GM06990 (cell line): ENCODE data around the gene QARS1.

Source experiments
- DNase-seq: peaks from one replicate; pipeline ENCODE4 v3.0.0-alpha.2; 2011; ENCODE audit not compliant: insufficient read length; ENCODE audit errors: extremely low read depth
- H3K27me3 ChIP-seq: replicated peaks from 2 replicates; pipeline ENCODE4 v1.6.0; 2011; ENCODE audit warnings: low read length; ENCODE audit not compliant: control insufficient read depth, insufficient read depth
- H3K36me3 ChIP-seq: 2 replicates; pipeline ENCODE4 v1.5.1; 2011; ENCODE audit warnings: low read length; ENCODE audit not compliant: control insufficient read depth, insufficient read depth
- H3K4me3 ChIP-seq: replicated peaks from 2 replicates; pipeline ENCODE4 v1.5.1; 2011; ENCODE audit warnings: low read depth, mild to moderate bottlenecking, control low read depth, low read length
- CTCF ChIP-seq: IDR thresholded peaks from 2 replicates; pipeline ENCODE4 v1.5.1; 2011; ENCODE audit warnings: low read length, control low read depth, mild to moderate bottlenecking, inconsistent platforms; ENCODE audit not compliant: insufficient read depth, poor library complexity, severe bottlenecking

Gene QARS1

DNA sequence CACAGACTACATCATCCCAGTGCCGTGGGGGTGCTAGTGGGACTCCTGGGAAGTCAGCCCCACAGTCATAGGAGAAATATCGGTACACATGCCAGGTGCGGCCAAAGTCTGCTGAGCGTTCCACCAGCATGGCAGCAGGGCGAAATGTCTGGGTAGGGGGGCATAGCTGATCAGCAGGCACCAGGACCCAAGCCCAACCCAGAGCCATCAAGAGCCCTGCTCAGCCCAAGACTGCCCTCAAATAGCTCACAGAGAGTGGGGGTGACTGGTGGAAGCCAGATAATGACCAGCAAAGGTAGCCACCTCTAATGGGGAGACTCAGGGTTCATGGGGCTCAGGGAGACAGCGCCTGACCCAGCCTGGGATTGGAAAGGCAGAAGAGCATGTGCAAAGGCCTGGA, 27.0 kb upstream of the QARS1 start:
- Histone ChIP-seq H3K36me3 (no peaks in the 10 kb centered on the region), H3K4me3 (no peak overlapping the region), H3K27me3 (no peaks in the 10 kb centered on the region)
- no peak for DNase-seq
- TF ChIP-seq CTCF: no peak

DNA sequence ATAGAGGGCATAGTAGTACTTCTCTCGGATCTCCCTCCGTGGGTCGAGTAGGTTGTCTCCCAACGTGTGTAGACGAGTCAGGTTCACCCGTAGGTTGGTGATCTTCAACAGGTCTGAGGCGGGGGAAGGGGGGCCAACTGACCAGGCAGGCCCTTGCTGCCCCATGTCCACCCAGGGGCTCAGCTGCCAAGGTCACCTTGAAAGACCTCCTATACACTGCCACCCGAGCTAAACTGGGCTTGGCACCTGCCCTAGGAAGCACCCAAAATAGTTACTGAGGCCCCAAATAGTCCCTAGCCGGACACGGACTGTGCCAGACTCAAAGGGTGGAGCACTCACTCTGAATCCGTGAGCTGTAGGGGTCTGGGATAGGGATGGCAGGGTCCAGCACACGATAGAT, 26.5 kb upstream of the QARS1 start:
- no peaks in the 10 kb centered on the region for H3K27me3 ChIP-seq
- no peak for TF ChIP-seq CTCF
- no peak overlapping the region for H3K4me3 ChIP-seq
- H3K36me3 ChIP-seq: no peaks in the 10 kb centered on the region
- no peak for DNase-seq

DNA sequence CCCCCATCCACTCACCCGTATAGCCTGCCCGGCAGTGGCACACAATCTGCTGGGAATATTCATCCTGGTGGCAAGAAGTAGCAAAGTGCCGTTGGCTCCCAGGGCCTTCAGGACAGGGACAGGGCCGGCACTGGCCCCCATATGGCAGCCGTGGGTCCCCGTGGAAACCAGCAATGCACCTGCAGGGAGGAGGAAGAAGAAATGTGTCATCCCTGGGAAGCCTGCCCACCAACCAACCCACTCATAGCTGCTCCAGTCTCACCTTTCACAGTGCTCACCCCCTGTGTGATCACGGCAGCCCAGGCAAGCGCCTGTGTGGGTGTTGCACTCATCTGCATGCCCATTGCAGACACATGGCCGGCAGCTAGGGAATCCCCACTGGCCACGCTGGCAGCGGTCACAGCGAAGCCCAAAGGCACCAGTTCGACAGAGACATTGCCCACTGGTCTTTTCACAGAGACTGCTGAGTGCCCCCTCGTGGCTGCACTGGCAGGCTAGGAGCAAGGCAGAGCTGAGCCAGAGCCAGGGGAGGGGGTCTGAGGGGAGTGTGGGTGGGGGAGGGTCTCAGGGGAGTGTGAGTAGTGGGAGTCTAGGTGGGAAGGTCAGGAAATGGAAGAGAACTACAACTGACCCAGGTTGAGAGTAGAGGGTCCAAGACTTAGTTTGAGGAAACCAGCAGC, 20.6 kb upstream of the QARS1 start:
- no peak for DNase-seq
- TF ChIP-seq CTCF: peak; percentile 62
- H3K4me3 ChIP-seq: no peak overlapping the region
- no peaks in the 10 kb centered on the region for H3K36me3 ChIP-seq
- H3K27me3 ChIP-seq: no peaks in the 10 kb centered on the region

DNA sequence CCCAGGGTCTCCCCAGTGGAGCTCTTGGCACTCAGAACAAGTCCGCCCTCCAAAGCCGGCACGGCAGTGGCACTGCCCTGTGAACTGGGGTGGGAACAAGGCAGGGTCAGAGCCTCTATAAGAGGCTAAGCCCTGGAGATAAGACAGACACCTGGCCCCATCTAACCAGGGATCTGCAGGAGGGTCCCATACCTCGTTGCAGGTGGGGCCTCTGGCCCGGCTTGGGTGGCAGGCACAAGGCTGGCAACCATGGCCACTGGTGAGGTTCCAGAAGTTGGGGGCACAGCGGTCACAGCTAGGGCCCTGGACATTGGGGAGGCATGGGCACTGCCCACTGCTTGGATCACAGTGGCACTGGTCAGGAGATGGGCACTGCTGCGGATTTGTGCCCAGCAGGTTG, 19.6 kb upstream of the QARS1 start:
- no peak for TF ChIP-seq CTCF
- no peaks in the 10 kb centered on the region for H3K36me3 ChIP-seq
- no peak for DNase-seq
- no peak overlapping the region for H3K4me3 ChIP-seq
- H3K27me3 ChIP-seq: no peaks in the 10 kb centered on the region

DNA sequence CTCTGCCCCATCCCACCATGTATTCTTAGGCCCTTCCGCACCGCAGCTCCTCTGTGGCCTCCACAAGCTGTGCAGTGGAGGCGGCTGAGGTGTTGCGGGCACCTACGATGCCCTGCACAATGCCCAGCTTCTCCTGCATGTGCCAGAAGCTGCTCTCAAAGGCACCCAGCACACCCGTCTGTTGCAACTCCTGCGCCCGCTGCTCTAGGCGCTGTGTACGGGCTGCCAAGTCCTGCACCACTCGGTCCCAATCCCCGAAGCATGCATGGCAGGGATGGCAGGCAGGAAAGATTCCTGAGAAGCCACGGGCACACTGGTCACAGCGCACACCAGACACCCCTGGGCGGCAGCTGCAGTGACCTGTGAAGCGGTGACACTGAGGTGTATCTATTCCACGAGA, 19.1 kb upstream of the QARS1 start:
- no peak for TF ChIP-seq CTCF
- no peaks in the 10 kb centered on the region for H3K36me3 ChIP-seq

More for the DNA sequence above, 19.1 kb upstream of the QARS1 start:
- DNase-seq: no peak
- Histone ChIP-seq H3K4me3 (no peak overlapping the region), H3K27me3 (no peaks in the 10 kb centered on the region)
